TTC549 (cell line): ENCODE data around the gene BEND5.

Source experiments
- FAIRE-seq: peaks from 2 replicates; lab custom pipeline; 2012; peaks lifted over from hg19 to GRCh38; lab: Jason Lieb, UNC

Gene BEND5

DNA sequence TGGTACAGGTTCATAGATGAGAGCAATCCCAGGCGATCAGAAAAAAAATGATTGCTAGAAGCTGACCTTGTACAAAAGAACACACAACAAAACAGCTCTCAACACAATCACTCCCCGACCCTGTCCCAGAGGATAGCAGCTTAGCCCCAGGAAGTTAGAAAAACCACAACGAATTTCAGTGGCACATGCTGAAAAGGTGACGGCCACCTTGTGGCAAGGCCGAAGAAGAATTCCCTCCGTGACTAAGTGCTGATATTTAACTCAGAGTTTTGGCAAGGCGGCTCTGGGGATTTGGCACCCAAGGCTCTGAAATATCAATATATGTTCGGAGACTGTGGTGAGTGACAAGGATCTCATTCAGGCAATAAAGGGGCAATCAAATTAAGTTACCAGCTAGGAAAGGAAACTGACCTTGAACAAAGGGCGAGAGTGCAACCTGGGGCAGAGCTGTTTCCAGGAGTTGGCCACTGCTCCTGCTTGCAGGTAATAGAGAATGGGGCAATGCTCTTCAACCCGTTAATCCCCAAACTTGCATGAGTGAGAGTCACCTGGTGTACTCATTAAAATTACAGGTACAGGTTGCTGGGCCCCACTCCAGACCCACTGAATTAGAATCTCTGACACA lies 96.2 kb downstream of the BEND5 start:
- FAIRE-seq: no peak

DNA sequence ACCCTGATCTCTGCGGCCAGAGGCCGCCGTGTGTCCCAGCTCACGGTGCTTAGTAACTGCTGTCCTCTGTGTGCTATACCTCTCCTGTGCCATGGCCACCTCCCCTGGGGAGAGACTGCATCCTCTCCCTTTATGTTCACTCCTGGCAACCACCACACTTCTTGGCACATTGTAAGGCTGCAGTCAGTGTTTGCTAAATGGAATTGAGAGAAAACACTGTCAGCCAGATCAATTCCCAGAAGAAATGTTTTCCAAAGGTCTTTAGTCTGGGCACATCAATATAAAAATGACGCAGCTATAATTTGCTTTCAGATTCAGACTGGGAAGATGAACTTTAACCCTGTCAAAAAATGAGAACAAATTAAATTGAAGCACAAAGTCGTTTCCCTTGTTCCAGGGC lies 96.8 kb downstream of the BEND5 start:
- FAIRE-seq: no peak

DNA sequence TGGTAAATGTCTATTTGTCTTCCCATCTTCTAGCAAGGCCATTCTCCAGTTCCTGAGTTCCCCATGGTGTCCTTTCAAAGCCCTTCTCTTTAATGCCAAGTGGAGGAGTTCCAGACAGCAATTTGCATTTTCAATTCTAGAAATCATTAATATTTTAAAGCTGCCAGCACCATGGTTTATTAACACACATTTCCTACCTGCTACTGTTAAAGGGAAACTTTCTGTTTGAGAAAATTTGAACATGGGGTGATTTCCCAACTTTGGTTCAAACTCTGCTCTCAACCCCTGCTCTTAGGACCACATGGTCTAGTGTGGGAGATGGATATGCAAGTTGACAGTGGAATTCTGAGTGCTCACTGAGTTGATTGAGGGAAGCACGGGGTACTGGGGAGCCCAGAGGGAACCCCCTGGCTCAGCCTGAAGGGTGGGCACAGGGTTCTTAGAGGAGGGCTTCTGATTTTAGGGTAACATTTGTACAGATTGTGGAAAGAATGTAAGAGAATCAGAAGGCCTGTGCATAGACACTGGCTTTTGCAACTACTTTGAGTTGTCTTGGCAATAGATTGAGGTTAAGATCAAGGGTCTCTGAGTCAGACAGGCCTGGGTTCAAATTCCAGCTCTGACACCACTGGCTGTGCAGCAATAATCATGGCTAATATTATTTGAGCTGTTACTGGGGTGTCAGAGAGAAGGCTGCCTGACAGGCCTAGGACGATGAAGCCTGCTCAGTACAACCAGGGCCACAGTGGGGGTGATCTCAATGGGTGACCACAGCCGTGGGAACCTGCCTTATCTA lies 97.8 kb downstream of the BEND5 start:
- no peak for FAIRE-seq
